IMR-90 (cell line): ENCODE measurements around the gene SIAH1. TPM values are rescaled to one million over a fixed set of nuclear protein-coding genes. Genes with fewer than 3 reads are reported as not detected.
"Not testable (repeated sequence)": the region's sequence is repeated elsewhere in the genome, so short reads cannot be mapped to it uniquely, and the experiment has no call there.

Experiments used
- ATAC-seq: fragments of 200-7000 bp; cut with Tn5 transposase; 2 replicates; pipeline ENCODE4 v1.9.1; 2020; ENCODE audit warnings: low read depth, mild to moderate bottlenecking, moderate library complexity
- BruUV-seq: library from RNA; stranded (reverse); fragments of 400-500 nt; replicated peaks from 2 replicates; lab custom pipeline; 2021; lab: Mats Ljungman, UMichigan
- CTCF ChIA-PET: fragments of 300-600 bp; formaldehyde crosslinking; extraction: SDS; loops from one replicate; lab custom pipeline; 2021; ENCODE audit warnings: antibody characterized with exemption; lab: Yijun Ruan, JAX
- POLR2A ChIA-PET: fragments of 300-600 bp; sonication (Branson Sonifier 250); formaldehyde crosslinking; loops from one replicate; lab custom pipeline; 2022; ENCODE audit warnings: antibody characterized with exemption; ENCODE audit not compliant: unreplicated experiment; lab: Charles Lee
- DNase-seq: peaks from one replicate; pipeline ENCODE4 v3.0.0; 2013
- H2AFZ ChIP-seq: replicated peaks from 2 replicates; pipeline ENCODE3; 2013; ENCODE audit warnings: low read length, mild to moderate bottlenecking; ENCODE audit not compliant: poor library complexity
- H2AK5ac ChIP-seq: 2 replicates; pipeline ENCODE4 v1.6.1; 2013; ENCODE audit warnings: low read depth, low read length, inconsistent platforms
- H2AK9ac ChIP-seq: replicated peaks from 2 replicates; pipeline ENCODE3; 2013; ENCODE audit warnings: mild to moderate bottlenecking, low read depth, low read length, moderate library complexity; ENCODE audit not compliant: poor library complexity
- H2BK120ac ChIP-seq: 2 replicates; pipeline ENCODE4 v1.6.1; 2013; ENCODE audit warnings: low read depth, low read length, inconsistent platforms
- H2BK15ac ChIP-seq: 3 replicates; pipeline ENCODE4 v1.6.1; 2013; ENCODE audit warnings: low read depth, low read length, inconsistent platforms
- H2BK20ac ChIP-seq: 2 replicates; pipeline ENCODE4 v1.6.1; 2013; ENCODE audit warnings: low read depth, mild to moderate bottlenecking, inconsistent platforms, low read length, moderate library complexity
- H2BK5ac ChIP-seq: 2 replicates; pipeline ENCODE4 v1.6.1; 2013; ENCODE audit warnings: mild to moderate bottlenecking, low read depth, low read length, inconsistent platforms; ENCODE audit not compliant: poor library complexity, severe bottlenecking
- H3K14ac ChIP-seq: replicated peaks from 2 replicates; pipeline ENCODE4 v1.6.1; 2013; ENCODE audit warnings: low read depth, low read length, inconsistent platforms
- H3K18ac ChIP-seq: 2 replicates; pipeline ENCODE4 v1.6.1; 2013; ENCODE audit warnings: low read depth, low read length, control low read depth
- H3K23ac ChIP-seq: 2 replicates; pipeline ENCODE4 v1.6.1; 2013; ENCODE audit warnings: low read depth, low read length, inconsistent platforms
- H3K27ac ChIP-seq: 2 replicates; pipeline ENCODE4 v1.5.1; 2013; ENCODE audit warnings: mild to moderate bottlenecking, control low read depth, low read length; ENCODE audit not compliant: insufficient read depth
- H3K27me3 ChIP-seq: 2 replicates; pipeline ENCODE4 v1.6.1; 2013; ENCODE audit warnings: low read length; ENCODE audit not compliant: control insufficient read depth, insufficient read depth
- H3K36me3 ChIP-seq: 2 replicates; pipeline ENCODE4 v1.6.1; 2013; ENCODE audit warnings: low read length, mixed read lengths; ENCODE audit not compliant: control insufficient read depth, insufficient read depth
- H3K4ac ChIP-seq: 2 replicates; pipeline ENCODE4 v1.6.1; 2013; ENCODE audit warnings: low read depth, low read length, inconsistent platforms
- H3K4me1 ChIP-seq: 2 replicates; pipeline ENCODE4 v1.6.1; 2013; ENCODE audit warnings: low read length, mixed read lengths; ENCODE audit not compliant: control insufficient read depth, insufficient read depth
- H3K4me2 ChIP-seq: 2 replicates; pipeline ENCODE4 v1.6.1; 2013; ENCODE audit warnings: low read depth, mild to moderate bottlenecking, control low read depth, low read length, moderate library complexity
- H3K4me3 ChIP-seq: 2 replicates; pipeline ENCODE4 v1.5.1; 2013; ENCODE audit warnings: low read depth, mild to moderate bottlenecking, control low read depth, low read length, moderate library complexity; ENCODE audit not compliant: insufficient read depth
- H3K56ac ChIP-seq: 2 replicates; pipeline ENCODE4 v1.6.1; 2013; ENCODE audit warnings: low read length, inconsistent platforms; ENCODE audit not compliant: insufficient read depth; ENCODE audit errors: extremely low read depth
- H3K79me1 ChIP-seq, 2 experiments: 2 replicates each; pipeline ENCODE4 v1.6.1; 2013; ENCODE audit warnings: low read length in 2 of 2, inconsistent platforms in 1 of 2, low read depth in 1 of 2
- H3K9ac ChIP-seq: 2 replicates; pipeline ENCODE4 v1.6.1; 2013; ENCODE audit warnings: low read depth, low read length, control low read depth
- H3K9me1 ChIP-seq: 2 replicates; pipeline ENCODE4 v1.6.1; 2013; ENCODE audit warnings: low read length, inconsistent platforms; ENCODE audit not compliant: insufficient read depth
- H3K9me3 ChIP-seq: 2 replicates; pipeline ENCODE4 v1.6.1; 2013; ENCODE audit warnings: low read length; ENCODE audit not compliant: control insufficient read depth, insufficient read depth
- H4K20me1 ChIP-seq: 2 replicates; pipeline ENCODE4 v1.6.1; 2013; ENCODE audit warnings: low read length, inconsistent platforms; ENCODE audit not compliant: insufficient read depth
- H4K5ac ChIP-seq: 2 replicates; pipeline ENCODE4 v1.6.1; 2013; ENCODE audit warnings: mild to moderate bottlenecking, low read depth, low read length, control low read depth
- H4K8ac ChIP-seq, 2 experiments: 2 replicates each; pipeline ENCODE4 v1.6.1; 2013; ENCODE audit warnings: low read depth in 2 of 2, low read length in 2 of 2, control low read depth in 1 of 2, inconsistent platforms in 1 of 2
- H4K91ac ChIP-seq: 2 replicates; pipeline ENCODE4 v1.6.1; 2013; ENCODE audit warnings: low read depth, low read length, inconsistent platforms; ENCODE audit not compliant: insufficient read depth
- MAFK ChIP-seq: IDR thresholded peaks from 2 replicates; pipeline ENCODE4 v1.6.1; 2012; ENCODE audit warnings: low read depth, low read length, improper control_type of control experiment
- POLR2A ChIP-seq: IDR thresholded peaks from 2 replicates; pipeline ENCODE4 v1.6.1; 2012; ENCODE audit warnings: mild to moderate bottlenecking, low read depth, low read length
- WGBS, 2 experiments: methylation state at CpG; one replicate each; pipeline versions ENCODE4 v1.1.5 to v1.1.7; 2013; ENCODE audit warnings: missing lambda C conversion rate in 2 of 2; ENCODE audit not compliant: insufficient read length in 1 of 2; ENCODE audit errors: extremely low coverage in 2 of 2; 5-methylcytosine and 5-hydroxymethylcytosine counted together
- dilution Hi-C: fragments of 300-500 bp; cut with HindIII; formaldehyde crosslinking; loops from one replicate; pipeline ENCODE4 v1.14.3; 2018; ENCODE audit warnings: low sequenced_read_pairs; ENCODE audit not compliant: unreplicated experiment
- in situ Hi-C: fragments of 300-500 bp; cut with MboI; formaldehyde crosslinking; loops from 3 replicates; pipeline ENCODE4 v1.14.3; 2019; ENCODE audit warnings: low sequenced_read_pairs, inconsistent platforms, mixed read lengths
- intact Hi-C: fragments of 100-400 bp; cut with micrococcal nuclease; formaldehyde crosslinking; loops from 2 replicates; pipeline ENCODE4 v1.10.0; 2022
- polyA plus RNA-seq, 3 experiments: library from polyadenylated mRNA; depleted of rRNA; stranded (reverse); fragments of >200 nt; gene quantifications; 2 replicates each; pipeline ENCODE4 v1.2.3, GENCODE V29; 2012; ENCODE audit warnings: low replicate concordance in 1 of 3
- total RNA-seq: library from RNA; depleted of rRNA; stranded (reverse); fragments of >200 nt; gene quantifications from 2 replicates; pipeline ENCODE4 v1.2.3, GENCODE V29; 2012

Gene SIAH1
- total and polyA plus RNA-seq, 2 of the 4 experiments (the other 2 are of a cell fraction) = 10.3 to 17.7 TPM

DNA sequence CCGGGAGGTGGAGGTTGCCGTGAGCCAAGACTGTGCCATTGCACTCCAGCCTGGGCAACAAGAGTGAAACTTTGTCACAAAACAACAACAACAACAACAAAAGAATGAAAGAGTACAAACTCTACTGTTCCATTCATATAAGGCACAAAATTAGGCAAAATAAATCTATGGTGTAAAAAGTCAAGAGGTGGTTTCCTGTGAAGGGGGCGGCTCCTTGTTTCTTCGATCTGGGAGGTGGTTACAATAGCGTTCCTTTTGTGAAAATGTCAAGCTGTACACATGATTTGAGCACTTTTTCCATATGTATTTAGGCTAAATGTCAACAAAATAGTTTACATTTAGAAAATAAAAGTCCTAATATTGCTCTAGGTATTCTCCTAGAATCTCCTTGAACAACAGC, 6.9 kb downstream of the SIAH1 start:
- no peak overlapping the region for H2AFZ ChIP-seq
- no TSS peak for BruUV-seq
- CTCF ChIA-PET = no interaction called here

DNA sequence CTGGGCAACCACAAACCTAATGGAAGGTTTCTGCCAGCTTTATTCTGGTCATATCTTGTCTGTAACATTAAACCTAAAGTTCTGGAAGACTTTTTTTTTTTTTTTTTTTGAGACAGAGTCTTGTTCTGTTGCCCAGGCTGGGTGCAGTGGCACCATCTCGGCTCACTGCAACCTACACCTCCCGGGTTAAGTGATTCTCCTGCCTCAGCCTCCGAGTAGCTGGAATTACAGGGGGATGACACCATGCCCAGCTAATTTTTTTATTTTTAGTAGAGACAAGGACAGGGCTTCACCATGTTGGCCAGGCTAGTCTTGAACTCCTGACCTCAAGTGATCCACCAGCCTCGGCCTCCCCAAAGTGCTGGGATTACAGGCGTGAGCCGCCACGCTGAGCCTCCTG, 7.9 kb downstream of the SIAH1 start:
- BruUV-seq, in situ Hi-C loops, H3K9ac ChIP-seq, H3K56ac ChIP-seq, H2BK120ac ChIP-seq, H2BK20ac ChIP-seq, H3K4me2 ChIP-seq, H3K18ac ChIP-seq, H4K5ac ChIP-seq, H3K36me3 ChIP-seq, H3K9me3 ChIP-seq, H4K91ac ChIP-seq, H2BK15ac ChIP-seq, DNase-seq, H3K14ac ChIP-seq, H3K4ac ChIP-seq, H2BK5ac ChIP-seq, H2AK9ac ChIP-seq, H2AFZ ChIP-seq, H4K8ac ChIP-seq, POLR2A ChIA-PET, ATAC-seq, H3K23ac ChIP-seq, H3K27me3 ChIP-seq, H2AK5ac ChIP-seq, H3K27ac ChIP-seq, dilution Hi-C loops, H3K4me3 ChIP-seq: not testable (repeated sequence)
- Histone ChIP-seq H3K79me1 (peaks cover 12 to 74% of the 10 kb centered on the region in 2 experiments), H3K9me1 (peaks cover 23% of the 10 kb centered on the region), H3K4me1 (peaks cover 21% of the 10 kb centered on the region), H4K20me1 (peaks cover 88% of the 10 kb centered on the region)
- CTCF ChIA-PET = interaction anchor here (0.6 to 1.1 kb wide), 2 partner anchors 46 to 224 kb away, joined by 3 read pairs; no protein-coding TSS in a partner anchor
- WGBS, 2 experiments = 80% methylated on average over 1 of the region's 7 CpGs; no CpG with 5 or more reads in 1 of the 2 experiments
- intact Hi-C loops = loop anchor here (5.0 kb wide), 1 partner anchor 180 kb away; no protein-coding TSS in a partner anchor

More for the DNA sequence above, 6.9 kb downstream of the SIAH1 start:
- Histone ChIP-seq H3K27me3 (no peaks in the 10 kb centered on the region), H3K9ac (no peak overlapping the region), H2BK5ac (no peak overlapping the region), H3K9me3 (no peaks in the 10 kb centered on the region), H3K4me1 (peaks cover 17% of the 10 kb centered on the region), H2BK120ac (no peak overlapping the region), H4K8ac (no peak overlapping the region), H4K20me1 (peaks cover 81% of the 10 kb centered on the region), H4K5ac (no peak overlapping the region), H3K23ac (no peak overlapping the region), H2BK15ac (no peak overlapping the region), H3K79me1 (peaks cover 7 to 64% of the 10 kb centered on the region in 2 experiments), H2BK20ac (no peak overlapping the region), H3K4ac (no peak overlapping the region), H2AK5ac (no peak overlapping the region), H4K91ac (no peak overlapping the region), H3K14ac (no peak overlapping the region; the same call in 1 of the 2 replicates), H3K4me3 (no peak overlapping the region), H3K18ac (no peak overlapping the region), H3K27ac (no peak overlapping the region), H3K9me1 (peaks cover 21% of the 10 kb centered on the region), H3K56ac (no peak overlapping the region), H3K36me3 (no peaks in the 10 kb centered on the region), H2AK9ac (no peak overlapping the region), H3K4me2 (no peak overlapping the region)
- in situ Hi-C loops = no loop called here
- TF ChIP-seq POLR2A (no peak), MAFK (no peak)
- ATAC-seq = no peak
- WGBS, 2 experiments = no CpG with 5 or more reads among the region's 5 CpGs
- DNase-seq = no peak
- intact Hi-C loops = loop anchor here (5.0 kb wide), 1 partner anchor 179 kb away; no protein-coding TSS in a partner anchor
- dilution Hi-C loops = no loop called here
- POLR2A ChIA-PET = no interaction called here
